Suprapubic skin (tissue), 4 donors: ENCODE data around the gene PPAN. TPM values are rescaled to one million over a fixed set of nuclear protein-coding genes. Genes with fewer than 3 reads are reported as not detected.

ENCODE experiments used
- total RNA-seq, 4 donors: library from RNA; depleted of rRNA; stranded (reverse); fragments of >200 nt; gene quantifications; one replicate each; pipeline ENCODE4 v1.1.0, GENCODE V29; 2016

Gene PPAN
- total RNA-seq, 4 donors from 2014 or later: 41.9 to 55.1 (median 46.8) TPM

Other genes with a start within 250 kb of the PPAN start
- 100 to 1,000 TPM in 2 of 4 donors, 10 to 100 TPM in 2; 51.5 to 114 (median 101) TPM for gene OLFM2, start 169.8 kb upstream of the PPAN start, total RNA-seq
- 10 to 100 TPM; 13.4 to 30.6 (median 18.8) TPM for gene COL5A3, start 95.9 kb upstream of the PPAN start, total RNA-seq
- not detected for gene RDH8, start 92.9 kb upstream of the PPAN start, total RNA-seq
- gene SHFL, start 20.0 kb upstream of the PPAN start, total RNA-seq: 10 to 100 TPM; 11.8 to 26.7 (median 22.3) TPM
- 1 to 10 TPM in 1 of 4 donors, under 1 TPM in 2, not detected in 1; 0.38 to 1.1 (median 0.42) TPM for gene ANGPTL6, start 3.7 kb upstream of the PPAN start, total RNA-seq
- 10 to 100 TPM; 16.4 to 32.9 (median 19.9) TPM for gene P2RY11, start 5.3 kb downstream of the PPAN start, total RNA-seq
- gene EIF3G, start 13.5 kb downstream of the PPAN start, total RNA-seq: 100 to 1,000 TPM; 211 to 315 (median 225) TPM
- gene DNMT1, start 88.6 kb downstream of the PPAN start, total RNA-seq: 10 to 100 TPM; 36.1 to 54.4 (median 44.2) TPM
- gene S1PR2, start 125.0 kb downstream of the PPAN start, total RNA-seq: 1 to 10 TPM; 3.9 to 9.9 (median 8.6) TPM
- gene MRPL4, start 145.9 kb downstream of the PPAN start, total RNA-seq: 100 to 1,000 TPM in 1 of 4 donors, 10 to 100 TPM in 3; 53.3 to 108 (median 77.3) TPM
- 10 to 100 TPM in 2 of 4 donors, 1 to 10 TPM in 2; 9.1 to 11.1 (median 9.6) TPM for gene ICAM1, start 164.8 kb downstream of the PPAN start, total RNA-seq
- not detected for gene ICAM4, start 180.6 kb downstream of the PPAN start, total RNA-seq
- gene ICAM5, start 183.6 kb downstream of the PPAN start, total RNA-seq: under 1 TPM in 3 of 4 donors, not detected in 1; 0.21 to 0.97 (median 0.62) TPM
- gene ZGLP1, start 203.5 kb downstream of the PPAN start, total RNA-seq: 1 to 10 TPM; 1.4 to 7.2 (median 2.9) TPM
- 10 to 100 TPM in 3 of 4 donors, 1 to 10 TPM in 1; 7.9 to 19.0 (median 14.5) TPM for gene FDX2, start 209.7 kb downstream of the PPAN start, total RNA-seq
- gene RAVER1, start 227.2 kb downstream of the PPAN start, total RNA-seq: 10 to 100 TPM; 18.4 to 27.8 (median 24.8) TPM
- 1 to 10 TPM; 3.1 to 4.5 (median 3.8) TPM for gene ICAM3, start 233.3 kb downstream of the PPAN start, total RNA-seq